Body of pancreas (tissue), 4 donors: ENCODE measurements around the gene TRMU.

ENCODE experiments used
- POLR2A ChIP-seq, 3 donors: fragments of 450-650 bp; IDR thresholded peaks; one replicate each; pipeline ENCODE4 v1.6.1; 2016; ENCODE audit warnings: antibody characterized with exemption in 3 of 3, mild to moderate bottlenecking in 2 of 3
- TF ChIP-seq, protein P1 (sequence below), 7 experiments: fragments of 450-650 bp in 4 of 7; fragments of 200-600 bp in 3 of 7; sonication (generic) in 3 of 7; IDR thresholded peaks; one replicate each; pipeline ENCODE4 v1.5.1; 2016 to 2019; ENCODE audit warnings: antibody characterized with exemption in 7 of 7

DNA sequence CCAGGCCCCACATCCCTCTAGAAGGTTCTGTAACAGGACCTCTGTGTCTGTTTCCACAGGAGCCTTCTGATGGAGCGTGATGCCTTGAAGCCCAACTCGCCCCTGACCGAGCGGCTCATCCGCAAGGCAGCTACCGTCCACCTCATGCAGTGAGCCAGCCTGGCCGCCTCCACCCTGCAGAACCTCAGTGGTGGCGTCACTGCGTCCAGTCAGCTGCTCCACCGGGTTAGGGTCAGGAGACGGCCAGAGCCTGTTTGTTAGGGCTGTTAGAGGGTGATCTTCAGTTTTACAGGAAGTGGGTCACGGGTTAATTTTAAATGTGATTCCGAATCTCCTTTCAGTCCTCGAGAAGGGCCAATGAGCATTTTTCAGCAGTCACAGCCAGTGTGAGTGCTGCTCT is 42.8 kb upstream of the TRMU start:
- TF ChIP-seq, protein P1, sequence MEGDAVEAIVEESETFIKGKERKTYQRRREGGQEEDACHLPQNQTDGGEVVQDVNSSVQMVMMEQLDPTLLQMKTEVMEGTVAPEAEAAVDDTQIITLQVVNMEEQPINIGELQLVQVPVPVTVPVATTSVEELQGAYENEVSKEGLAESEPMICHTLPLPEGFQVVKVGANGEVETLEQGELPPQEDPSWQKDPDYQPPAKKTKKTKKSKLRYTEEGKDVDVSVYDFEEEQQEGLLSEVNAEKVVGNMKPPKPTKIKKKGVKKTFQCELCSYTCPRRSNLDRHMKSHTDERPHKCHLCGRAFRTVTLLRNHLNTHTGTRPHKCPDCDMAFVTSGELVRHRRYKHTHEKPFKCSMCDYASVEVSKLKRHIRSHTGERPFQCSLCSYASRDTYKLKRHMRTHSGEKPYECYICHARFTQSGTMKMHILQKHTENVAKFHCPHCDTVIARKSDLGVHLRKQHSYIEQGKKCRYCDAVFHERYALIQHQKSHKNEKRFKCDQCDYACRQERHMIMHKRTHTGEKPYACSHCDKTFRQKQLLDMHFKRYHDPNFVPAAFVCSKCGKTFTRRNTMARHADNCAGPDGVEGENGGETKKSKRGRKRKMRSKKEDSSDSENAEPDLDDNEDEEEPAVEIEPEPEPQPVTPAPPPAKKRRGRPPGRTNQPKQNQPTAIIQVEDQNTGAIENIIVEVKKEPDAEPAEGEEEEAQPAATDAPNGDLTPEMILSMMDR (IDR thresholded peaks at IDR 0.05) = no peak
- no peak for TF ChIP-seq POLR2A (IDR thresholded peaks at IDR 0.05)
